ENCODE measurements around the gene PYROXD2.

Gene PYROXD2

GRCh38 chr10:98382691-98383101, 32.3 kb downstream of the PYROXD2 start:
- H3K4me3 ChIP-seq (ENCODE audit: low read length): no peak overlapping the region
- no peak for TF ChIP-seq ZNF274 (IDR thresholded peaks at IDR 0.05; ENCODE audit: low read depth, low read length)

DNA sequence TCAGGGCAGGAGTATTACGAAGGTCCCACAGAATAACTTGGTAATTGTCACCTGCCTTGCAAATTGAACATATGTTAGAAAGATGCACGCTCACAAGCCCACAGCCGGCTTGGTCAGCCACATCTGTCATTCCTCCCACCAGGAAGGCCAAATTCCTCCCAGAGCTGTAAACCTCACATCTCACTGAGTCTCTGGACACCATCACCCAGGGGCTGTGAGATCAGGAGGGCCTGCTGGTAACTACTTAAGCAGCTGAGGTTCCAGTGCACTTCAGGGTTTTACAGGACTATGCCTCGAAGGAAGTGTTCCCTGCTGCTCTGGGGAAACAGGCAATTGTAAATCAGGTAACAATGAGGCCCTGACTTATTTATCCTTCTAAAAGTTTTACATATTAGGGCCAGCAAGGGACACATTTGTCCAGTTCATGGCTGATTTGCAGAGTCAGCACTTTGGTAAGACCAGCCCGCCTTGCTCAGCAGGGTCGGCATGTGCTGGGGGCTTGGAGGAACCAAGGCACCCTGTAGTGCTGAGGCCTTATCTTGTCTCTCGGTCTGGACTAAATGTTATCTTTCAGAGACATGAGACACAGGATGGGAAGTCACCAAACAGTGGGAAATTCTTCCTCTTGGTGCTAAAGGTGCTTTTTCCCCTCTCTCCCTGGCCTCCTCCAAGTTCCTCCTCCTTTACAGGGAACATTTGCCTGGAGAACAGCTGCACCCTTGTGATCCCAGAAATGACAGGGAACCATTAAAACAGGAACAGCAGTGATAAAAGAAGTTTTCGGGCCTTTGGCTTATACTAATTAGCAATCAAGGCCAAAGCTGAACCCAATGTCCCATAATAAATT, 34.3 kb downstream of the PYROXD2 start:
- H3K4me3 ChIP-seq (ENCODE audit: low read length): no peak overlapping the region
- no peak for TF ChIP-seq ZNF274 (IDR thresholded peaks at IDR 0.05; ENCODE audit: low read depth, low read length)

GRCh38 chr10:98378722-98379121, 36.3 kb downstream of the PYROXD2 start:
- TF ChIP-seq ZNF274 (IDR thresholded peaks at IDR 0.05; ENCODE audit: low read depth, low read length): no peak
- no peak overlapping the region for H3K4me3 ChIP-seq (ENCODE audit: low read length)

- no peak for TF ChIP-seq ZNF274 (IDR thresholded peaks at IDR 0.05; ENCODE audit: low read depth, low read length)
- no peak overlapping the region for H3K4me3 ChIP-seq (ENCODE audit: low read length)
Observed at GRCh38 chr10:98377536-98377935, 37.4 kb downstream of the PYROXD2 start.

- H3K4me3 ChIP-seq (ENCODE audit: low read length): no peak overlapping the region
- no peak for TF ChIP-seq ZNF274 (IDR thresholded peaks at IDR 0.05; ENCODE audit: low read depth, low read length)
Observed at GRCh38 chr10:98377001-98377400, 38.0 kb downstream of the PYROXD2 start.

DNA sequence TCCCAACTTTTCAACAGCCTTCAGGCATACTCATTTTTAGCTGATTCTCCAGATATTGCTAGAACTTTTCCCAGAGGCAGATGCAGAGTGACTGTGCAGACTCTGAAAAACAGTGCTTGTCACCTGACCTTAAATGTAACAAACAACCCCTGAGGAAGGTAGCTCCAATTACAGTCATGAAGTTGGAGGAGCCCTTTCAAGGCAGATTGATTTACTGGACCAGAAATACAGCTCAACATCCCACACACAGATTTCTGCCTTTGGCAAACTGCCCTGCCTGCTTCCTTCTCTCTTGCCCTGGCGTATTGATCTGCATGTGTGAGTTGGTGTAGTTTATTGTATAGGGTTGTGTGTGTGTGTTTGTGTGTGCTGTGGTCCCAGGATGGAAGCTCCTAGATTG, 38.5 kb downstream of the PYROXD2 start:
- no peak overlapping the region for H3K4me3 ChIP-seq (ENCODE audit: low read length)
- no peak for TF ChIP-seq ZNF274 (IDR thresholded peaks at IDR 0.05; ENCODE audit: low read depth, low read length)

DNA sequence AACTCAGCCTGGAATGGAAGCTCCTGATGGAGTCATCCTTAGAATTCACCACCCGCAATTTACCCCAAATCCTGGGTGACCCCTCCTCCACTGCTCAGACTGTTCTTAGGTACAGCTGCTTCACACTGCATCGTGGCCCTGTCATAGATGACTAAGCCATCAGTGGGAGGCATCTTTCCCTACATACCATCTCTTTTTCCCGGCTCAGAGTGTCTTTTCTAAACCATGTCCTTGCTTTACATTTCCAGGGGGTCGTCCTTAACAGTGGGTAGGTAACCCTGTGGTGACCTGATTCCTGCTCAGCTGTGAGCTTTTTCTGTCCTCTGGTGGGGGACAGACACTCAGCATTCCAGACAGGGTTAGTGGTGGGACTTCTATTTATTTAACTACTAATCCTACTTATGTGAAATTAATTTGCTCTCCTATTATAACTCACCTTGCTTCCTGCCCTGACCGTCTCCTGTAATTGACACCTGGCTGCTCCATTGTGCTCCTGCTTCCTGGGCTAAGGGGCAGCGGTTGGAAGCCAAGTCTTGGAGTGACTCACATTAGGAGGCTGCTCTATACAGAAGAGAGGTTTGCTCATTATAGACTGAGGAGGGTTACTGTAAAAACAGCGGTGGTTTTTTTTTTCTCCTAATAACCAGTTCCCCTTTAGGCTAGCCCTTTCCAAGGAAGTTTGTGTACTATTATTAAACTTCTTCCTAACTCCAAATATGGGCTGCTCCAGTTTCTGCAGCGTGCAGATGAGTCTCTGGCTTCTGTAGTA, 40.6 kb downstream of the PYROXD2 start:
- TF ChIP-seq ZNF274 (IDR thresholded peaks at IDR 0.05; ENCODE audit: low read depth, low read length): no peak
- H3K4me3 ChIP-seq (ENCODE audit: low read length): no peak overlapping the region

GRCh38 chr10:98373260-98374040, 41.5 kb downstream of the PYROXD2 start:
- H3K4me3 ChIP-seq (ENCODE audit: low read length): no peak overlapping the region
- no peak for TF ChIP-seq ZNF274 (IDR thresholded peaks at IDR 0.05; ENCODE audit: low read depth, low read length)

GRCh38 chr10:98370831-98371820, 43.9 kb downstream of the PYROXD2 start:
- TF ChIP-seq ZNF274 (IDR thresholded peaks at IDR 0.05; ENCODE audit: low read depth, low read length): no peak
- H3K4me3 ChIP-seq (ENCODE audit: low read length): no peak overlapping the region

- no peak for TF ChIP-seq ZNF274 (IDR thresholded peaks at IDR 0.05; ENCODE audit: low read depth, low read length)
- H3K4me3 ChIP-seq (ENCODE audit: low read length): no peak overlapping the region
Observed at GRCh38 chr10:98369801-98370200, 45.2 kb downstream of the PYROXD2 start.

- TF ChIP-seq ZNF274 (IDR thresholded peaks at IDR 0.05; ENCODE audit: low read depth, low read length): no peak
- no peak overlapping the region for H3K4me3 ChIP-seq (ENCODE audit: low read length)
Observed at GRCh38 chr10:98368644-98369043, 46.3 kb downstream of the PYROXD2 start.

DNA sequence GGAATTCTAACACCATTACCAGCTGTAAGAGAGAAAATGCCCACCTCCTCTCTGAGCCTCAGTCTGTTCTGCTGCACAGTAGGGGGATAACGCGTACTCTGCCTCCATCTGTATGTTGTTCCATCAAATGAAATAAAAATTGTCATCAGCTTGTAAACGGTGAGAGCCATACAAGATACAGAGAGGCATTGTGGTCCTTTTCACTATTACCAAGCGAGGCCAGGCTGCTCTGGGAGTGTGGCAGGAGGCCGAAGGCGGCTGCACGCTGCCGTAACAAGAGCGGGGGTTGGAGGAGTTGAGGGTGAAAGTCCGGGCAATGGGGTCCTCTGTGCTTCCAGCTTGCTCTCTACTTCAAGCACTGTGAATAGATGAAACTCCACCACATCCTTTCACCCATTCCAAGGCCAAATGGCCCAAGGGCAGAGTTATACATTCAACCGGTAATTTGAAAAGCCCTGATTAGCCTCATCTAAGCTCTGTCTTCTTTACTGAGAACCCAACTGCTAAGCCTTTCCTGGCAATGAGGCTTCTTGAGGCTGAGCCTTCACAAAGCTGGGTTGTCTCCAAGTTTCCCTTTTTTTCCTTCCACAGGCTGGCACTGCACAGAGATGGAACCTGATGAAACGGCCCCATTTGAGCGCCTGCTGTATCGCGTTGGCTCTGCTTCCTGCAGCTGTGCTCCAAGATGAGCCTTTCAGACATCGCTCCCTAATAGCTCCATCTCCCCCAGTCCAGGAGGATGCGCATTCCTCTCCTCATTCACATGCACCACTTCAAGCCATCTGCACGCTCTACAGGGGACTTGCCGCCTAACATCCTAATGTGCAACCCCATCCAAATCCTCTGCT, 47.2 kb downstream of the PYROXD2 start:
- TF ChIP-seq ZNF274 (IDR thresholded peaks at IDR 0.05; ENCODE audit: low read depth, low read length): no peak
- no peak overlapping the region for H3K4me3 ChIP-seq (ENCODE audit: low read length)

All from GM08714 (cell line).